Ecto neural progenitor cell (in vitro differentiated cells): ENCODE results near the gene MIOS.
"Not testable (repeated sequence)": the region's sequence is repeated elsewhere in the genome, so short reads cannot be mapped to it uniquely, and the experiment has no call there.

Experiments
- DNase-seq: peaks from one replicate; pipeline ENCODE4 v3.0.0-alpha.2; 2018; ENCODE audit warnings: low spot score

The MIOS gene

DNA sequence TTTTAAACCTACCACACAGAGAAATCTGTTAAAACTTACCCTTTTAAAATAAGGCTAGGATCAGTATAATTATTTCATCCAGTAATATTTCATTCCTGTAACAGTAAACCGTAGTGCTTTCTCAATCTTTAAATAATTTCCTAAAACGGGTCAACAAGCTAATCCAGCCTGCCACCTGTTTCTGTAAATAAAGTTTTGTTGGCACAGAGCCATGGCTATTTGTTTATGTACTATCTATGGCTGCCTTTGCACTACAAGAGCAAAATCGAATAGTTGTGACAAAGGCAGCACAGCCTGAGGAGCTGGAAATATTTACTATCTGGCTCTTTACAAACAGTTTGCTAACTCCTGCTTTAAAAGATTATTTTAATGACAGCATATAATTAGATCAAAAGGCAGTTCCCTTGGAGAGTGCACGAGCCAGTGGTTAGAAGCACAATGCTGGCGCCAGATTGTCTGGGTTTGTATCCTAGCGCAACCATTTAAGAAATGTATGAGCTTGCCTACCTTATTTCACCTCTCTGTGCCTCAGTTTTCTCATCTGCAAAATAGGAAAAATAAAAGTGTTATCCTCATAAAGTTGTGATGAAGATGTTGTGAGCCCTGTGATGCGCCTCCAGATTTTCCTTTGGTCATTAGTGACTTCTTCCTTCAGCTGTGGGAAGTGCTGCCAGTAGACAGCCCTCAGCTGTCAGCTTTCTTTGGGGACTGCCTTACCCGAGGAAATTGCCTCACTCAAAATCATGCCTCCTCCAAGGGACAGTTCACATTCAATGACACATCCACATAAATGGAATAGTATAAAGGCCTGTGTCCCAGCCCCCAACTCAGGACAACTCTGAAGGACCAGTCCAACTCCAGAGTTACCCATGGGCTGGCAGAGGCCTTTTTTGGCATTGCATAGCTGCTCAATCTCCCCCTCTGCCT, 11.8 kb upstream of the MIOS start:
- no peak for DNase-seq

DNA sequence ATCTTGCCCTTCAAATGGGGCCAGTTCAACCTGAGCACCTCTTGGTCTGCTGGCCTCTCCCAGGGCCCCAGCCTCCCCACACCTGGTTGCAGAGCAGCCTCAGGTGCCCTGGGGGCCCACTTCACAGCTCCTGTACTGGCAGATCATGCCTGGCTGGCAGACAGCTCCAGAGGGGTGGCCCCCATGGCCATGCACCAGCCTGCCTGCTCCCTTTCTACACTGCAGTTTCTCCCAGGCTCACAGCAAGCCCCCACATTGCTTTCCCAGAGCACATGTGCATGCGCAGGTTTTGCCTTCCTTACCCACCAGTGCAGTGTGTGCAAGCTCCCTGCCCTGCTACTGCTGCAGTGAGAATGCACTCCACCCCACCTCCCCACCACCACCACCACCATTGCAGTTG, 9.8 kb upstream of the MIOS start:
- DNase-seq = no peak

DNA sequence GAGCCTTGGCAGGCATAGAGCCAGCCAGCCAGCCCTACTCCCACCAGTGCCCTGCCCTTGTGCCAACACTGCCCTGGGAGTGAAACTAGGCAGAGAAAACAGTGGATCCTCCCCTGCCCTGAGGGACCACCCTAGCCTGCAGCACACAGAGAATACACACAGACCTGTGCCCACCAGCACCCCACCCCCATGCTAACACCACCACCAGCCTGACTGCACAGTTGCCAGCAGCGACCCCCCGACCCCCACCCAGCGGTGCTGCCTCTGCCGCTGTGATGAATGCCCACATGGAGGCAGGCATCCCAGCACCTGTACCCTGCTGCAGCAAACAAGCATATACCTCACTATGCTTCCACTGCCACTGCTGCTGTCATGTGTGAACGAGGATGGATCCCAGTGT, 9.4 kb upstream of the MIOS start:
- DNase-seq = no peak

DNA sequence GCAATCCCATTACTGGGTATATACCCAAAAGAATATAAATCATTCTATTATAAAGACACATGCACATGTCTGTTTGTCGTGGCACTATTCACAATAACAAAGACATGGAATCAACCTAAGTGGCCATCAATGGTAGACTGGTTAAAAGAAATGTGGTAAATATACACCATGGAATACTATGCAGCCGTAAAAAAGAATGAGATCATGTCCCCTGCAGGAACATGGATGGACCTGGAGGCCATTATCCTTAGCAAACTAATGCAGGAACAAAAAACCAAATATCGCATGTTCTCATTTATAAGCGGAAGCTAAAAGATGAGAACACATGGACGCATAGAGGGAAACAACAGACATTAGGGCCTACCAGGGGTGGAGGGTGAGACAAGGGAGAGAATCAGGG, 5.1 kb upstream of the MIOS start:
- not testable (repeated sequence) for DNase-seq

DNA sequence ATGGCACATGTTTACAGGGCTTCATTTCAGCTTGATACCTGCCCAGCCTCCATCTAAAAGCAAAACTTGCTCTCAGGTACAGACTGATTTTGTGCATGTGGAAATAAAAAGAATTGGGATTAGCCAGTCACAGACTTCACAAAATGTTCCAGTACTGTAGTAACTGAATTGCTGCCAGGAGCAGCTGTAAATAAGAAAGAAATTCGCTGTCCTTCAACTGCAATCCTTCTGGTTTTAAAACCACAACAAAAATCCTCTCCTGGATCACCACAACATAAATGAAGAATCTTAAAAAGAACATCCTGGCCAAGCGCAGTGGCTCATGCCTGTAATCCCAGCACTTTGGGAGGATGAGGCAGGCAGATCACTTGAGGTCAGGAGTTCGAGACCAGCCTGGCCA, 3.9 kb upstream of the MIOS start:
- DNase-seq = no peak

DNA sequence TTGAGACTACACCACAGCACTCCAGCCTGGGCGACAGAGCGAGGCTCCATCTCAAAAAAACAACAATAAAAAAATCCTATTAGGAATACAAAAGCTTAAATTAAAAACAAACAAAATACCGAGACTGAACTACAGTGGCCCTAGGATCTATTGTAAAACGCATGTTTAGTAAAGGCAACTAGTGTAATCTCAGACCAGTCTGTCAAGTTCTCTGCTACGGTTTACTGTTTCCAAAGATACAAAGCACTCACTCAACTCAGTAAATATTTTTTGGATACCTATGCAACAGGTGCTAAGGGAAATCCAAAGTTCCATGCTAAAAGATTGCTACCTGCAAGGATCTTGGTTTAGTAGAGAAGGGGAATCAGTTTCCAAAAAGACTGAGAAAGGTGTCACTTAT, 3.4 kb upstream of the MIOS start:
- DNase-seq = no peak

DNA sequence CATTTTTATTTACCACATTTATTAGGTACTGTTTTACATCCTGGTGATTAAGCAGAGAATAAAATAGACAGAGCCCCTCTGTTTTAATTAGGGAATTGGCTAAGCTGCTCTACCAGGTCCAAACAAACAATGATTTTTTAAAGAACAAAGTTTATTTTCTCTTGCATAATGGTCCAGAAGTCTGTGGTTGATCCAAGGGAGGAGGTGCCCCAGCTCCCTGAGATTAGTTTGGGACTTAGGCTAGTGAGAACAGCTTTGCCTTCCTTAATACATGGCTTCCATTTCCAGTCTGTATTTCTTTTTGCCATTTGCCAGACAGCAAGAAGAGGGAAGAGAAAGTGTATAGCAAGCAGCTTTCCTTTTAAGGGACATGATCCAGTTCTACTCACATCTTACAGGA, 2.9 kb upstream of the MIOS start:
- DNase-seq = no peak

DNA sequence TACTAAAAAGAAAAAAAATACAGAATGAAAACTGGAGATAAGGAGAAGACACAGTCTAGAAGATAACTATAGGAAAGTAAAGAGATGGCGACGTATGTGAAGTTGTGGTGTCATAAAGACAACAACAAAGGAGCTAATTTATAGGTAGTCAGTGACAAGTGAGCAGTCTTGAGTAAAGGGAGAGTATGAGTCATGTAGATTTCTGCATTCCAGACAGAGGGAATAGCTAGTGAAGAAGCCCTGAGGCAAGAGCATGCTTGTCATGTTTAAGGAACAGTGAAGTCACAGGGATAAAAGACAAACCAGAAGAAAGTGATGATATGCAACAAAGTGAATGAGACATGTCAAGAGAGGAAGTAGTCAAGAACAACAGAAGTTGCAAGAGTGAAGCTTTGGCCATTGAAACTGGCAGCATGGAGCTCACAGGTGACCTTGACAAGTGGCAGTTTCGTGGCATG, 2.3 kb upstream of the MIOS start:
- no peak for DNase-seq

DNA sequence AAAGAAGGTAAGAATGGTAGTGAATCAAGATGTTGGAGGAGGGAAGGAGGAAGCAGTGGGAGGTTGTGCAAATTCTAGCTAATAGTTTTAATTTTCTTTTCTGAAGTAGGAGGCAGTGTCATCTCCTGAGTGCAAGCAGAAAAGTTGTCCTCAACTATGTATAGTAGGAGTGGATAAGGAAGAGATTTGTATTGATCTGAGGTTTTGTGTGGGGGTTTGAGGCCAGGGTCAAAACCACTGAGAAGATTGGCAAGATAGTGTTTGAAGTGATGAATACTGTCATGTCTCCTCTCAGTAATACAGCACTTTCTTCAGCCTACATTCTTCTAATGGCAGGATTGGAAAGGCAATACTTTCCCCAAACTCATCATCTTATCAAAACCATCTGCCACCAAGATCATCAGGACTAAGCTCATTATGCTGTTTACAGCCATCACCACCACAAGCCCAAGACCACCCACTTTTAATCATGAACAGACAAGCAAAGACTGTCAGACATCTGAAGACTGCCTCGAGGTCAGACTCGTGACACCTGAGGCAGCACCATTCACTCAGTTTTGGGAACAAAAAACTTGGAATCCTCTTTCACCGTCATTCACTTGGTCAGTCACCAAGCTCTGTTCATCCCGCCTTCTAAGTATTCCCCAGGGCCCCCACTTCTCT, 1.5 kb upstream of the MIOS start:
- no peak for DNase-seq

DNA sequence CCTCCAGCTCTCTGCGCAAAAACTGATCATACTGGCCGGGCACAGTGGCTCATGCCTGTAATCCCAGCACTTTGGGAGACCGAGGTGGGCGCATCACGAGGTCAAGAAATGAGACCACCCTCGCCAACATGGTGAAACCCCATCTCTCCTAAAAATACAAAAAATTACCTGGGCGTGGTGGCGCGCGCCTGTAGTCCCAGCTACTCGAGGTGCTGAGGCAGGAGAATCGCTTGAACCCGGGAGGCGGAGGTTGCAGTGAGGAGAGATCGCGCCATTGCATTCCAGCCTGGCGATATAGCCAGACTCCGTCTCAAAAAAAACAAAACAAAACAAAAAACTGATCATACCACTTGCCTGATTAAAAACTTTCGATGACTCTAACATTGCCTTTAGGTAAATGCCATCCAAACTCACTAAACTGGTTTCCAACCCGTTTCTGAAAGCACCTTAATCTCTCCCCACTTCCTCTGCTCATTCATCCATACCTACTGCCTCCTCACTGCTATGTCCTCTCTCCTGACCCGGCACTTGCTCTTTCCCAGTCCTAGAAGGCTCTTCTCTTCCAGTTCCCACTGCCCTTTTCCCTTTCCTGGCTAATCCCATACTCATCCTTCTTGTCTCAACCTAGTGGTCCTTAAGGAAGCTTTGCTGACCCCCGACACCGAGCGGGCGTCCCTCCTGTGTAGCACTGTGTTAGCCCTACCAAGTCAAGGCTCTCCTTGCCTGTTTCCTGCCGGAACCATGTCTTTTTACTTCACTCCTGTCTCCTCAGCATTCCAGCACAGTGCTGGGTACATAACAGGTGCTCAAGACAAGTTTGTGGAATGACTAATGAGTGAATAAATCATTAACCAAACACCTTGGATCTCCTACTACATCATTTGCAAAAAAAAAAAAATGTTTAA, 686 bp upstream of the MIOS start:
- DNase-seq = no peak

DNA sequence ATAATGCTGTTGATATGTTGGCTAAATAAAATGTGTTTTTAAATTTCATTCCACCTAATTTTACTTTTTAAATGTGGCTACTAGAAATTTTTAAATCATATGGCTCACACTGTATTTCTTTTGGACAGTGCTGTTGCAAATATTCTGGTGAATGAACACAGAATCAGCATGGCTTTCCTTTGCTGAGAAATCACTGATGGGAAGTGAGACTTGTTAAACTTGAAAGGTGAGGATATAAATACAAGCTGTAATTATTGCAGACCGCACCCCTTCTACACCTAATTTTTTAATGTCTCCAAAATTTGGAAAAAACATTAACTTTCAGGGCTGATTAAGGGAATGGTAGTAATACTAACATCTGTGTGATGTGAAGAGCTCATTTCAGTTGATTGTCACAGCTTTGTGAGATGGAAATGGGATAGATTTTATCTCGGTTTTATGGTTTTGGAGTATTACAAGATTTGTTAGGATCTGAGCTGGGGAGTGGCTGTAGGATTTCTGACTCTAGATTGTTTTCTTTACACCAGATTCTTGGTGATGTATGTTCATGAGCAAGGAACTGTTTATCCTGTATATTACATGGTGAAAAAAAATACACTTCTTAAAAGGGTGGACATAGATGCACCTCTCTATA, 1.3 kb downstream of the MIOS start:
- DNase-seq = no peak

DNA sequence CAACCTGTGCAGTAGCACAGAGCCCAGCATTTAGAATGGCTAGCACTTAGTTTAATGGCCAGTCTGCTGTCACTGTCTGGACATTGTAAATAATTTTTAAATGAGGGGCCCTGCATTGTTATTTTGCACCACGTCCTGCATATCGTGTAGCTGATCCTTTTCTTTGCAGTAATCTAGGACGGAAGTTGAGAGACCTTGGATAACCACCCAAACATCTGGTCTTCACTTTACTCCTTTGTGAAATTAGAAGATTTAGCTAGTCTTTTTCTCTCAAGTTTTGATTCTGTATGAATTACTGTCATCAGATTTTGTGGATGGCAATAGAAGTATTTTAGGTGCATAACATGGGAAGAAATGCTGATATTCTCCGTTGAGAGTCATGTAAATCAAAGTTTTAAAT, 1.9 kb downstream of the MIOS start:
- no peak for DNase-seq

DNA sequence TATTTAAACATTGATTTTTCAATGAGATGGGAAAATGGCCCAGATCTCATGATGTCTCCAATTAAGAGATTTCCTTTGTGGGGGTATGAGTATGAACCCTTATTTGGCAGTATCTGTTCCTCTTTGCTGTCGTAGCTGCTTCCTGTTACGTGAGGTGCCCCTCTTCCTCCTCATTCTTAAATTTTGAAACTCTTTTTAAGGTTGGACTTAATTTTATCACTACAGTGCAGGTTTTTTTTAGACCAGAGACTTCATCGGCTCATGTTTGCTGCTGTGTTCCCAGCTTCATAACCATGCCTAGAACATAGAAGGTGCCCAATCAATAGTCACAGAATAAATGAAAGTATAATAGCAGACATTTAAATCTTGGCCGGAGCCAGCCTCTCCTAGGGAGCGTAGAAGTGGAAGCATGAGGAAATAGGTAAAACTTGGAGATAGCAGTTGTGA, 2.4 kb downstream of the MIOS start:
- no peak for DNase-seq

DNA sequence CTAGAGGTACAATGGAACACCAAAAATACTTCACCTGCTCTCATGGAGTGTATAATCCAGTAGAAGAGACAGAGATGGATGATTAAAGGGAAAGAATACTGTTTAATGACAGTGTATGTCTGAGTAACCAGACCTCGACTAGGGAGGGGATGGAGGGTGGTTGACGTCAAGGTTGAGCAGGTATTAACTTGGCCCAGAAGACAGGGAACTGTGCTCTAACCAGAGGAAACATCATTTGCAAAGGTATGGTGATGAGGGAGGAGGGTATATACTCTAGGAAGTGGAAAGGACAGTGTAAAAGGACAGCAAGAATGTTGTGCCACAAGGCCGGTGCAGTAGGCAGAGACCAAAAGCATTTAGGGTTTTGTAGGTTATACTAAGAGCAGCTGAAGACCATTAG, 2.9 kb downstream of the MIOS start:
- no peak for DNase-seq

DNA sequence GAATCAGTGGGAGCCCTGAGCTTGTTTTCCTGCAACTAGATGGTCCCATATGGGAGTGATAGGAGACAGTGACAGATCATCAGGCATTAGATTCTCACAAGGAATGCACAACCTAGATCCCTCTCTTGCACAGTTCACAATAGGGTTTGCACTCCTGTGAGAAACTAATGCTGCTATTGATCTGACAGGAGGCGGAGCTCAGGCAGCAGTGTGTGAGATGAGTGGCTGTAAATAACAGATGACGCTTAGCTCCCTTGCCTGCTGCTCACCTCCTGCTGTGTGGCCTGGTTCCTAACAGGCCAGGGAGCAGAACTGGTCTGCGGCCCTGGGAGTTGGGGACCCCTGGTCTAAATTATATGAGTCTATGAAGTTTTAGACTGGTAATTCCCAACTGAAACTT, 3.9 kb downstream of the MIOS start:
- DNase-seq = no peak

DNA sequence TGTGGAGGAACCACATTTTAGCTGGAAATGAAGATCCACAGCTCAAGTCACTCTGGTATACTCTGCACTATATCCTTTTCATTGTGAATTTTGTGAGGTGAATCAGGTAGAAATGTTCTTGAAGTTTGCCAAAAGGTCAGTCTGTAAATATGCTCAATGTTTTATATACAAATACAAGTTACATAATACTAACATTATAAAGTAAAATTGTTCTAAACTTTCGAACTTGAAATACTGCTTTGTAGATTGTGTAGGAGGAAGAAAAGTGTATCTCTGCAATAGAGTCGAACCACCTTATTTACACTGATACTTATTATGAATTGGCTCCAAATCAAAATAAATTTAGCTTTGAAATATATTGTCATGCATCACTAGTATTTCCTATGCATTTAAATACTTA, 7.0 kb downstream of the MIOS start:
- DNase-seq = no peak

DNA sequence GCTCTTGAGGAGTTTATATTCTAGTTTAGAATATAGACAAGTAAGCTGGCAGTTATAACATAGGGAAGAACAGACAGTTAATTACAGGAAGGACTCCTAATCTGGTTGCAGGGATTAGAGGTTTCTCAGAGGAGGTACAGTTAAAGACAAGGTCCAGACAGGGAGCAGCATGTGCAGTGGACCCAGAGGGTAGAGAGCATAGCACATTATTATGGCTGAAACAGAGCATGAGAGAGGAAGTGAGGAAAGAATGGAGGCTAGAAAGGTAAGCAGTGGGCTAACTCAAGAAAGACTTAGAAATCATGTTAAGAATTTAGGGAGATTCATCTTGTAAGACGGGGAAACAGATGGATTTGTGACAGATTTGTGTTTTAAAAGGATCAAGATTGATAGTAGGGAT, 9.7 kb downstream of the MIOS start:
- no peak for DNase-seq

DNA sequence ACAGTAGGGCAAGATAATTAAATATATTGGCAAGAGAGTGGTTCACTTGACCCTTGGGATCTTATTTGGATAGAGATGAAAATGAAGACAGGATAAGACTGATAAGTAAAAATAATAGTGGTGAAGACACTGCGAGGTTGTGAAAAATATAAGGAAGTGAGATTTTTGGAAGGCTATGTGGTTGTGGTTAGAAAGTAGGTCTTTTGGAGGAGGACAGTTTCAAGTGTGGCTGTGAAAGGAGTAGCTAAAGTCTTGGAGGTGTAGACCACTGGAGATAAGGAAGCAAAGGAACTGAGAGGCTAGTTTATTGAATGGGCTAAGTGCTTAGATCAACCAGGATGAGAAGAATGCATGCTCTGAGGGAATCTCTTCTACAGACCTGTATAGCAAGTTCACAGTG, 11.2 kb downstream of the MIOS start:
- DNase-seq = no peak

DNA sequence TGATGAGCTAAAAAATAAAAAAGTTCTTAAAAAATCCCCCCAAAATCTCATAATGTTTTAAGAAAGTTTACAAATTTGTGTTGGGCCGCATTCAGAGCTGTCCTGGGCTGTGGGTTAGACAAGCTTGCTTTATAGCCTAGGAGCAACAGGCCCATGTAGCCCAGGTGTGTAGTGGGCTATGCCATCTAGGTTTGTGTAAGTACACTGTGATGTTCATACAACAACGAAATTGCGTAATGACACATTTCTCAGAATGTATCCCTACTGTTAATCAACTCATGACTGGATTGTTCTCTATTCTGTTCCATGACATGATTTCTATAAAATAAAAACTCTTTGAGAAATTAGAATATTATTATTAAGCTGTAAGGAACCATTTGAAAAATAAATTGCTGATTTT, 13.0 kb downstream of the MIOS start:
- DNase-seq = no peak

DNA sequence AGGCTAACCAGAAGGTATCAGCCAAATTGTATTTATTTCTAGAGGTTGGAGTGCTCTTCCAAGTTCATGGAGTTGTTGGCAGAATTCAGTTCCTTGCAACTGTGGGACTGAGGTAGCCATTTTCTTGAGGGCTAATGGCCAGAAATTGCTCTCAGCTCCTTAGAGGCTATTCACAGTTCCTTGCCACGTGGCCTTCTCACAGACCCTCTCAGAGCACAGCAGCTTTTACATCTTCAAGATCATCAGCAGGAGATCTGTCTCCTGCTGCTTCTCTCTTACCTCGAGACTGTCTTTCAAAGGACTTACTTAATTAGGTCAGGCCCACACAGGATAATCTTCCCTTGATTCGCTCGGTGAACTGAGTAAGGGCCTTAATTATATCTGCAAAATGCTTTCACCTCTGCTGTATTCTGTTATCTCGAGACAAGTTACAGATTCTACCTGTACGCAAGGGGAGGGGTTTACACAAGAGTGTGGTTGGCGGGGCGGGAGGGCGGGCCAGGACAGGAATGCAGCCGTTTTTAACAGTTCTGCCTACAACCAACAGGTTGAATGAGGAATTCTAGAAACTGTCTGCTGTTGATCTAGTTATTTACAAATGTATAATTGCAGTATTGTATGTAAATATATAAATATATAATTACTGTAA, 15.0 kb downstream of the MIOS start:
- DNase-seq = peak; percentile 47

DNA sequence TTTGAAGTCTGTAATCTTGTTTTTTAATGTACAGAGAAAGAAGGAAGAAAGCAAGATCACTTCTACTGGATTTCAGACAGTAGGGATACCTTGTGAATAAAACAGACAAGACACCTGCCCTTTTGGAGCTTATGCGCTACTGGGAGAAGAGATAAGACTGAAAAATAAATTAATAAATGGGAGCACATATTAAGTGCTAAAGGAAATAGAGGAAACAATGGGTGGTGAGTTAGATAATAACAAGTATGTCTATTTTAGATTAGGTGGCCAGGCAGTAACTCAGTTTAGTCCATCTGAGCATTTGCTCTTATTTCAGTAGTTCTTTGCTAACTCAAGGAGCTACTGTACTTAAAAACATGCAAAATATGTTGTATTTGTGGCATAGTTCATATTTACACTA, 15.9 kb downstream of the MIOS start:
- no peak for DNase-seq

DNA sequence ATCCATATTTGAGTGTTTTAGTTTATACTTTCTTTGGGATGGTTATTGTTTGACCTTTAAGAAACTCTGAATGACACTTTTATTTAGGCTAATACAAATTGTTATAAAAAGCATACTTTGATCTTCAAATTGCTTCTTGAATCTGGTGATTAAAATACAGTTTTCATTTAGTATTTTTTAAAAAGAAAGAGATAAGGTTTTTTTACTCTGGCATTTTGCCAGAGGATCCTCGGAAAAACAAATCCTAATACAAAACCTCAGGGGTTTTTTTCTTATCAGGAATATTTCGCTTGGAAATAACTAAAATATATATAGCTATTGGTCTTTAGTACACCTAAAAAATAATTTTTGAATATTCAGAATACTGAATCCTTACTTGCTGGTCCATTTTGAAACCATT, 17.0 kb downstream of the MIOS start:
- no peak for DNase-seq
